ENCODE measurements around the gene KCNT1. TPM values are rescaled to one million over a fixed set of nuclear protein-coding genes. Genes with fewer than 3 reads are reported as not detected.

Gene KCNT1
- total RNA-seq, 1 experiment from 2014 or later = not detected

DNA sequence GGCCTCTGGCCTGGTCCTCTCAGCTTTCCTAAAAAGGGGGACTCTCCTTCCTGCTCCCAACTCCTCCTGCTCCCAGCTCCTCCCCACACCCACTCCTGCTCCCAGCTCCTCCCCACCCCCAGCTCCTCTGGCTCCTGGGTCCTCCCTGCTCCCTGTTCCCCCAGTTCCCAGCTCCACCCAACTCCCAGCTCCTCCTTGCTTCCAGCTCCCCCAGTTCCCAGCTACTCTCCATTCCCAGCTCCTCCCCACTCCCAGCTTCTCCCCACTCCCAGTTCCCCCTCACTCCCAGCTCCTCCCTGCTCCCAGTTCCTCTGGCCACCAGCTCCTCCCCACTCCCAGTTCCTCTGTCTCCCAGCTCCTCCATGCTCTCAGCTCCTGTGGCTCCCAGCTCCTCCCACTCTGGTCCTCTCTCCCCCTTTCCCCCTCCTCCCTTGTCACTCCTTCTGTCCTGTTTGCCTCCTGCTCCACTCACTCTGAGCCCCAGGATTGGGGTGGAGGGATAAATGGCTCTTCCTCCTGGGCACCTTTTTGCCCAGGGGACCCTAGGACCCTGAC, 75.7 kb downstream of the KCNT1 start:
- intact Hi-C loops (cut with micrococcal nuclease; ENCODE audit: unreplicated experiment) = no loop called here
- DNase-seq (ENCODE audit: low spot score) = no peak
- no peaks in the 10 kb centered on the region for H3K36me3 ChIP-seq (ENCODE audit: insufficient read depth, low read length, poor library complexity, severe bottlenecking)
- ChIA-PET CTCF (interaction anchor here (1.0 kb wide), 1 partner anchor 175 kb away, joined by 3 read pairs; no protein-coding TSS in a partner anchor), POLR2A (ENCODE audit: low non-redundant PET) (no interaction called here)
- no peak overlapping the region for H3K27ac ChIP-seq (ENCODE audit: low read depth, low read length, poor library complexity, severe bottlenecking)
- no peaks in the 10 kb centered on the region for H3K9me3 ChIP-seq (ENCODE audit: low read depth, low read length, poor library complexity, severe bottlenecking)
- H3K4me3 ChIP-seq (ENCODE audit: low read depth, low read length, poor library complexity, severe bottlenecking) = no peak overlapping the region
- no peak for TF ChIP-seq EZH2 (IDR thresholded peaks at IDR 0.05; ENCODE audit: borderline replicate concordance, low read depth, low read length, poor library complexity, severe bottlenecking)
- TF ChIP-seq, protein P1, sequence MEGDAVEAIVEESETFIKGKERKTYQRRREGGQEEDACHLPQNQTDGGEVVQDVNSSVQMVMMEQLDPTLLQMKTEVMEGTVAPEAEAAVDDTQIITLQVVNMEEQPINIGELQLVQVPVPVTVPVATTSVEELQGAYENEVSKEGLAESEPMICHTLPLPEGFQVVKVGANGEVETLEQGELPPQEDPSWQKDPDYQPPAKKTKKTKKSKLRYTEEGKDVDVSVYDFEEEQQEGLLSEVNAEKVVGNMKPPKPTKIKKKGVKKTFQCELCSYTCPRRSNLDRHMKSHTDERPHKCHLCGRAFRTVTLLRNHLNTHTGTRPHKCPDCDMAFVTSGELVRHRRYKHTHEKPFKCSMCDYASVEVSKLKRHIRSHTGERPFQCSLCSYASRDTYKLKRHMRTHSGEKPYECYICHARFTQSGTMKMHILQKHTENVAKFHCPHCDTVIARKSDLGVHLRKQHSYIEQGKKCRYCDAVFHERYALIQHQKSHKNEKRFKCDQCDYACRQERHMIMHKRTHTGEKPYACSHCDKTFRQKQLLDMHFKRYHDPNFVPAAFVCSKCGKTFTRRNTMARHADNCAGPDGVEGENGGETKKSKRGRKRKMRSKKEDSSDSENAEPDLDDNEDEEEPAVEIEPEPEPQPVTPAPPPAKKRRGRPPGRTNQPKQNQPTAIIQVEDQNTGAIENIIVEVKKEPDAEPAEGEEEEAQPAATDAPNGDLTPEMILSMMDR (conservative IDR thresholded peaks at IDR 0.05; ENCODE audit: low read depth, low read length) = no peak
- no TSS peak for BruUV-seq (replicated peaks)
- no peaks in the 10 kb centered on the region for H3K27me3 ChIP-seq (replicated peaks; ENCODE audit: insufficient read depth, low read depth, low read length, poor library complexity)
- no peaks in the 10 kb centered on the region for H3K4me1 ChIP-seq (ENCODE audit: insufficient read depth, low read length, poor library complexity, severe bottlenecking)

DNA sequence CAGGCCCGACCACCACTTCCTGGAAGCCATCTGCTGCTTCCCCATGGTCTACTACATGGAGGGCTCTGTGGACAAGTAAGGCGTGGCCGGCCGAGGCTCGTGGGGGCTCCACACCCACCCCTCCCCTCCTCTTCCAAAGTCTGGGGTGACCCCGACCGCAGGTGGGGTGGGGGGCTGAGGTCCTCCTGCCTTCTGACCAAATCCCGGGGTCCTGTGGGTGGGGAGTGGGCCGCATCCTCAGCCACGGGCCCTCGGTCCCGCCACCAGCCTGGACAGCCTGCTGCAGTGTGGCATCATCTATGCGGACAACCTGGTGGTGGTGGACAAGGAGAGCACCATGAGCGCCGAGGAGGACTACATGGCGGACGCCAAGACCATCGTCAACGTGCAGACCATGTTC, 76.4 kb downstream of the KCNT1 start:
- H3K4me3 ChIP-seq (ENCODE audit: low read depth, low read length, poor library complexity, severe bottlenecking) = no peak overlapping the region
- ChIA-PET POLR2A (ENCODE audit: low non-redundant PET) (no interaction called here), CTCF (no interaction called here)
- TF ChIP-seq EZH2 (IDR thresholded peaks at IDR 0.05; ENCODE audit: borderline replicate concordance, low read depth, low read length, poor library complexity, severe bottlenecking) = no peak
- TF ChIP-seq, protein P1 (conservative IDR thresholded peaks at IDR 0.05; ENCODE audit: low read depth, low read length) = no peak
- no peaks in the 10 kb centered on the region for H3K9me3 ChIP-seq (ENCODE audit: low read depth, low read length, poor library complexity, severe bottlenecking)
- BruUV-seq (replicated peaks) = no TSS peak
- DNase-seq (ENCODE audit: low spot score) = no peak
- no peaks in the 10 kb centered on the region for H3K36me3 ChIP-seq (ENCODE audit: insufficient read depth, low read length, poor library complexity, severe bottlenecking)
- intact Hi-C loops (cut with micrococcal nuclease; ENCODE audit: unreplicated experiment) = no loop called here
- H3K27ac ChIP-seq (ENCODE audit: low read depth, low read length, poor library complexity, severe bottlenecking) = no peak overlapping the region
- no peaks in the 10 kb centered on the region for H3K4me1 ChIP-seq (ENCODE audit: insufficient read depth, low read length, poor library complexity, severe bottlenecking)
- no peaks in the 10 kb centered on the region for H3K27me3 ChIP-seq (replicated peaks; ENCODE audit: insufficient read depth, low read depth, low read length, poor library complexity)

DNA sequence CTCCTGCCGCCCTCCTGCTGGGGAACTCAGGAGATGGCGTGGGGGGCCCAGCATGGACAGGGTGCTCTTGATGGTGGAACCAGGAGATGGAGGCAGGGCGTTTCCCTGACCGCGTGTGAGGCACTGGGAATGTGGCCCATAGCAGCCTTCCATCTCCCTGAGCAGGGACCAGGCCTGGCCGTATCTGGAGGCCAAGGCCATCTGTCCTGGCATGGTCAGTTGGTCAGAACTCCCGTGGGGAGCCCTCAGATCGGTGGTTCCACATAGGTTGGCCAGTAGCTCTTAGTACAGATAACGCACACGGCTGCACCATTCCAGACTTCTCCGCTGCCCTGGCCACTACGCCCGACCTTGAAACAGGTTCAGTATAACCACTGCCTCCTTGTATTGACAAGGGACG, 77.6 kb downstream of the KCNT1 start:
- ChIA-PET CTCF (no interaction called here), POLR2A (ENCODE audit: low non-redundant PET) (interaction anchor here (0.6 kb wide), 1 partner anchor 156 kb away, joined by 3 read pairs; no protein-coding TSS in a partner anchor)
- no peaks in the 10 kb centered on the region for H3K36me3 ChIP-seq (ENCODE audit: insufficient read depth, low read length, poor library complexity, severe bottlenecking)
- no peaks in the 10 kb centered on the region for H3K9me3 ChIP-seq (ENCODE audit: low read depth, low read length, poor library complexity, severe bottlenecking)
- no peak for DNase-seq (ENCODE audit: low spot score)
- H3K27ac ChIP-seq (ENCODE audit: low read depth, low read length, poor library complexity, severe bottlenecking) = no peak overlapping the region
- TF ChIP-seq EZH2 (IDR thresholded peaks at IDR 0.05; ENCODE audit: borderline replicate concordance, low read depth, low read length, poor library complexity, severe bottlenecking) = no peak
- TF ChIP-seq, protein P1 (conservative IDR thresholded peaks at IDR 0.05; ENCODE audit: low read depth, low read length) = no peak
- H3K4me1 ChIP-seq (ENCODE audit: insufficient read depth, low read length, poor library complexity, severe bottlenecking) = no peaks in the 10 kb centered on the region
- no peaks in the 10 kb centered on the region for H3K27me3 ChIP-seq (replicated peaks; ENCODE audit: insufficient read depth, low read depth, low read length, poor library complexity)
- no TSS peak for BruUV-seq (replicated peaks)
- intact Hi-C loops (cut with micrococcal nuclease; ENCODE audit: unreplicated experiment) = no loop called here
- H3K4me3 ChIP-seq (ENCODE audit: low read depth, low read length, poor library complexity, severe bottlenecking) = no peak overlapping the region
